ENCODE results near the gene COG5. TPM values are rescaled to one million over a fixed set of nuclear protein-coding genes. Genes with fewer than 3 reads are reported as not detected.

Gene COG5
- polyA plus RNA-seq, 1 of the 3 experiments (the other 2 are of a cell fraction): 21.2 TPM

DNA sequence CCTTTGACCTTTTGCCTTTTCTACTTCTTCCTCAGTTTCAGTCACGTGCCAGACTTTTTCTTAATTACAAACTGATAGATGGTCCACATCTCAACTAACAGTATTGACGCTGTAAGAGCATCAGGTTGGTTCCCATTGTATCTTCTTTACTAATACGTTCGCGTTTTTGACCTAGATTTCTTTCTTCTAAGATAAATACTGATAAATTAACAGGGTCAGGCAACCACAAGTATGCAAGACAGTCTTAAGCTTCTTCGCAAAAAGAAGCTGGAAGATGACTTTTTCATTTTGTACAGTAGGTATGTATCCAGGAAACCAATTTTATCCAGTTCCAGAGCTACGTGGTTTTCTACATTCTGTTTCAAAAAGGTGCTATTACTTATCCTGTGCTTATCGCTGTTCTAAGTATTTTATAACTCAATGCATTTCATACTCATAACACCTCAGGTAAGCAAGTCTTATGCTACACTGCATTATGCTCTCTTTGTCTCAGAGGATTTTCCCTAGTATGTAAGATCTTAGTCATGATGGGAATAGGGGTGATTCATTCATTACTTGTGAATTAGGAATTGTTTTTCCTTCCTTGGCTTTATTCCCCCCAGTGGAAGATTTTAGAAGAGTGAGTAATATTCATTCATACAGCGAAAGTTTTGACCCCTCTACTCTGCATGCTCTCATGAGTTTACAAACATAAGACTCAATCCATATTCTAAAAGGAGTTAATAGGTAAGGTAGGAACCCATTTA lies 1.0 kb upstream of the COG5 start (continued):
- TF ChIP-seq, protein P1, sequence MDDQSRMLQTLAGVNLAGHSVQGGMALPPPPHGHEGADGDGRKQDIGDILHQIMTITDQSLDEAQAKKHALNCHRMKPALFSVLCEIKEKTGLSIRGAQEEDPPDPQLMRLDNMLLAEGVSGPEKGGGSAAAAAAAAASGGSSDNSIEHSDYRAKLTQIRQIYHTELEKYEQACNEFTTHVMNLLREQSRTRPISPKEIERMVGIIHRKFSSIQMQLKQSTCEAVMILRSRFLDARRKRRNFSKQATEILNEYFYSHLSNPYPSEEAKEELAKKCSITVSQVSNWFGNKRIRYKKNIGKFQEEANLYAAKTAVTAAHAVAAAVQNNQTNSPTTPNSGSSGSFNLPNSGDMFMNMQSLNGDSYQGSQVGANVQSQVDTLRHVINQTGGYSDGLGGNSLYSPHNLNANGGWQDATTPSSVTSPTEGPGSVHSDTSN (IDR thresholded peaks at IDR 0.05): no peak
- TF ChIP-seq MEF2A (IDR thresholded peaks at IDR 0.05; ENCODE audit: borderline replicate concordance, low read depth) (no peak), JUND (IDR thresholded peaks at IDR 0.05) (peak; percentile 92), RXRA (IDR thresholded peaks at IDR 0.05; ENCODE audit: borderline replicate concordance, low read depth) (peak; percentile 45; the same call in 1 of the 2 replicates), GABPA (IDR thresholded peaks at IDR 0.05; ENCODE audit: low read depth) (no peak; the same call in 1 of the 2 replicates), FOXM1 (IDR thresholded peaks at IDR 0.05; ENCODE audit: low read depth) (no peak), EZH2phosphoT487 (IDR thresholded peaks at IDR 0.05; ENCODE audit: borderline replicate concordance, low read depth) (no peak), TEAD4 (IDR thresholded peaks at IDR 0.05; ENCODE audit: borderline replicate concordance, insufficient read depth) (peak; percentile 53; the same call in 1 of the 2 replicates), RCOR1 (IDR thresholded peaks at IDR 0.05; ENCODE audit: low read length) (no peak)
- TF ChIP-seq, protein P2, sequence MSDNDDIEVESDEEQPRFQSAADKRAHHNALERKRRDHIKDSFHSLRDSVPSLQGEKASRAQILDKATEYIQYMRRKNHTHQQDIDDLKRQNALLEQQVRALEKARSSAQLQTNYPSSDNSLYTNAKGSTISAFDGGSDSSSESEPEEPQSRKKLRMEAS (IDR thresholded peaks at IDR 0.05; ENCODE audit: low read depth): peak; percentile 78
- TF ChIP-seq, protein P3, sequence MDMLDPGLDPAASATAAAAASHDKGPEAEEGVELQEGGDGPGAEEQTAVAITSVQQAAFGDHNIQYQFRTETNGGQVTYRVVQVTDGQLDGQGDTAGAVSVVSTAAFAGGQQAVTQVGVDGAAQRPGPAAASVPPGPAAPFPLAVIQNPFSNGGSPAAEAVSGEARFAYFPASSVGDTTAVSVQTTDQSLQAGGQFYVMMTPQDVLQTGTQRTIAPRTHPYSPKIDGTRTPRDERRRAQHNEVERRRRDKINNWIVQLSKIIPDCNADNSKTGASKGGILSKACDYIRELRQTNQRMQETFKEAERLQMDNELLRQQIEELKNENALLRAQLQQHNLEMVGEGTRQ (IDR thresholded peaks at IDR 0.05; ENCODE audit: borderline replicate concordance, low read depth, low read length): no peak

DNA sequence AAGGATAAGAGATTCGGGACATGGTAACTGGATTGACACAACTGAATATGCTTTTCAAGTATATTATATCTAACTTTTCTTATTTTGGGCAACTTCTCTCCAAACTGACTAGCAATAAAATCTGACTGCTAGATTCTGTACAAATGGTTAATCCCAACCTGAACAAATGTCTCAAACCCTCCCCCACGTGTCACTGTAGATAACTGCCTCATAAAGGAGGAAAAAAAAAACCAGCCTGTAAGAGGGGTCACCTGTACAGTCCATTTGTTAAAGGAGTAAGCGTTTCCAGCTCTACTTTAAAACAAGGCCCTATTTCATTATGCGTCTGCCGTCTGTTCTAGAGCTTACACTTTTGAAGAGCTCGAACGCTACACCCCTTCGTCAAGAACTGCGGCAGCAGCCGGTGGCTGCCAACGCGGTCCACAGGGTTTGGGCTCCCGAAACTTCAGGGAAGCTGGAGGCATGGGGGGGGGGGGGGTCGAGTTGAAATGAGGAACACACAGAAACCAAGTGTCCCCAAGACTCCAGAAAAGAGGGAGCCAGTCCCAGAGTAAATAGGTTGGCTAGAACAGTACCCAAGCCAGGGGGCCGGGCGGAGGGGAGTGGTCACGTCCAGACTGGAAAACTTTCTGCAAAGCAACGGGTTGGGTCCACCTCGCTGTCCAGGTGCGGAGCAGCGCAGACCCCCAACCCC lies 492 bp downstream of the COG5 start:
- CTCF ChIA-PET: interaction anchor here (1.0 to 1.6 kb wide), 8 partner anchors 14 to 361 kb away, joined by 3 to 5 read pairs (median 3); partner anchors contain the start of gene BCAP29
- WGBS (ENCODE audit: low lambda C conversion rate): 5% methylated on average over 21 of the region's 21 CpGs
- no peaks in the 10 kb centered on the region for H3K27me3 ChIP-seq (ENCODE audit: insufficient read depth)
- TF ChIP-seq GATA2 (CRISPR knock-in tag; IDR thresholded peaks at IDR 0.05): no peak
- TF ChIP-seq MXI1 (IDR thresholded peaks at IDR 0.05; ENCODE audit: low read depth, low read length): peak; percentile 16; the same call in 1 of the 2 replicates
- TF ChIP-seq, protein P3 (IDR thresholded peaks at IDR 0.05; ENCODE audit: borderline replicate concordance, low read depth, low read length): no peak
- TF ChIP-seq MEF2A (IDR thresholded peaks at IDR 0.05; ENCODE audit: borderline replicate concordance, low read depth): no peak
- no peak for TF ChIP-seq SIN3A (IDR thresholded peaks at IDR 0.05; ENCODE audit: borderline replicate concordance, low read depth, low read length)
- no peak for TF ChIP-seq YY1 (IDR thresholded peaks at IDR 0.05; ENCODE audit: low read depth)
- peak overlapping the region; percentile 92 for H3K4me2 ChIP-seq
- peaks cover 24 to 30% of the 10 kb centered on the region in 2 experiments for H3K36me3 ChIP-seq (replicated peaks in 1 of 2; ENCODE audit: control insufficient read depth in 1 of 2, insufficient read depth in 2 of 2, low read length in 1 of 2)
- H3K4me1 ChIP-seq (ENCODE audit: control insufficient read depth in 1 of 2, insufficient read depth in 2 of 2, low read depth in 1 of 2, low read length in 1 of 2): peaks cover 17 to 28% of the 10 kb centered on the region in 2 experiments; a peak in 3 of 4 replicates
- POLR2A ChIA-PET: interaction anchor here (0.7 to 2.0 kb wide), 6 partner anchors 13 to 394 kb away, joined by 3 to 14 read pairs (median 4); partner anchors contain the start of genes BCAP29 and HBP1
- H3K9me3 ChIP-seq: no peaks in the 10 kb centered on the region; the same call in 1 of the 2 replicates
- H3F3A ChIP-seq (replicated peaks; ENCODE audit: insufficient read depth): peaks cover 17% of the 10 kb centered on the region
- H4K20me1 ChIP-seq (ENCODE audit: insufficient read depth): no peaks in the 10 kb centered on the region
- H3K9me2 ChIP-seq: no peaks in the 10 kb centered on the region
- H3K9ac ChIP-seq: peak overlapping the region; percentile 94
- peak overlapping the region; percentile 92 to 96 for H3K27ac ChIP-seq (ENCODE audit: low read depth in 2 of 2, low read length in 1 of 2)
- peak overlapping the region; percentile 80 for H2AFZ ChIP-seq (ENCODE audit: low read depth)
- H3K79me2 ChIP-seq (ENCODE audit: insufficient read depth): peaks cover 89% of the 10 kb centered on the region
- peak; percentile 82 for DNase-seq
- peak overlapping the region; percentile 88 to 100 for H3K4me3 ChIP-seq (ENCODE audit: low read depth in 2 of 2, low read length in 1 of 2)

All from SK-N-SH (cell line).